ENCODE data around the gene NTMT1. TPM values are rescaled to one million over a fixed set of nuclear protein-coding genes. Genes with fewer than 3 reads are reported as not detected.

NTMT1 gene
- polyA plus RNA-seq, 3 donors = 16.0 to 43.9 (median 28.2) TPM

DNA sequence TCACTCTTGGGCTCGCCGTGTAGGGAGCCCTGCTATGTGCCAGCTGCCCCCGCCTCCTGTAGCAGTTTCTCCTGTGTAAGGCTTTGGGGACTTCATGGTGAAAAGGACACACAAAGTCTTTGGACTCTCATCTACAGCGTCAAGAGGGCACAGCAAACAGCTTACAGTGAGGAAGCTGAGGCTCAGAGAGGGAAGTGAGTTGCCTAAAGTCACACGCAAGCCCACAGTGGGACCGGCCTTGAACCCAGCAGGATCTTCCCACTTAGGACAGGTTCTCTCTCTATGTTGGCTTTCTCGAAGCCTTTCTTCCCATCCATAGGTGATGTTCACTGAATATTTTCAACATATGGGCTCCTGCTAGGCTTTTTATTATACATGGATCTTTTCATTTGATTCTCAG is 29.7 kb downstream of the NTMT1 start:
- Histone ChIP-seq H4K20me1 (ENCODE audit: insufficient read depth, low read length) (no peaks in the 10 kb centered on the region), H2AFZ (ENCODE audit: insufficient read depth, low read depth, low read length, poor library complexity, severe bottlenecking) (no peak overlapping the region), H3K36me3 (replicated peaks in 1 of 2; ENCODE audit: control insufficient read depth in 1 of 2, insufficient read depth in 2 of 2, low read length in 2 of 2) (no peaks in the 10 kb centered on the region), H3K27ac (ENCODE audit: low read depth in 1 of 2, low read length in 2 of 2) (no peak overlapping the region), H3K27me3 (ENCODE audit: control insufficient read depth in 2 of 2, insufficient read depth in 2 of 2, low read length in 2 of 2) (peaks cover 0 to 4% of the 10 kb centered on the region in 2 donors), H3K79me2 (ENCODE audit: insufficient read depth, low read length) (no peaks in the 10 kb centered on the region), H3K9ac (ENCODE audit: insufficient read depth, low read length, poor library complexity, severe bottlenecking) (no peak overlapping the region), H3K4me1 (ENCODE audit: control insufficient read depth in 1 of 2, insufficient read depth in 2 of 2, low read length in 2 of 2) (no peaks in the 10 kb centered on the region), H3K9me3 (replicated peaks in 1 of 2; ENCODE audit: control insufficient read depth in 1 of 2, insufficient read depth in 1 of 2, low read length in 2 of 2) (no peaks in the 10 kb centered on the region), H3K4me3 (replicated peaks in 1 of 3; ENCODE audit: low read depth in 2 of 3, low read length in 3 of 3) (no peak overlapping the region), H3K4me2 (replicated peaks; ENCODE audit: extremely low read depth, low read length, poor library complexity, severe bottlenecking) (no peak overlapping the region)
- Mint-ChIP-seq H3K27ac (no peak overlapping the region), H3K4me3 (no peak overlapping the region), H3K27me3 (ENCODE audit: low read depth in 3 of 3) (peaks cover 14 to 33% (median 23%) of the 10 kb centered on the region in 3 donors), H3K36me3 (no peaks in the 10 kb centered on the region), H3K4me1 (no peaks in the 10 kb centered on the region), H3K9me3 (peaks cover 0 to 2% (median 0%) of the 10 kb centered on the region in 7 donors)
- WGBS (ENCODE audit: insufficient coverage) = 50% methylated on average over 1 of the region's 7 CpGs
- intact Hi-C loops (cut with micrococcal nuclease) = no loop called here
- no peak for DNase-seq
- TF ChIP-seq, protein P1, sequence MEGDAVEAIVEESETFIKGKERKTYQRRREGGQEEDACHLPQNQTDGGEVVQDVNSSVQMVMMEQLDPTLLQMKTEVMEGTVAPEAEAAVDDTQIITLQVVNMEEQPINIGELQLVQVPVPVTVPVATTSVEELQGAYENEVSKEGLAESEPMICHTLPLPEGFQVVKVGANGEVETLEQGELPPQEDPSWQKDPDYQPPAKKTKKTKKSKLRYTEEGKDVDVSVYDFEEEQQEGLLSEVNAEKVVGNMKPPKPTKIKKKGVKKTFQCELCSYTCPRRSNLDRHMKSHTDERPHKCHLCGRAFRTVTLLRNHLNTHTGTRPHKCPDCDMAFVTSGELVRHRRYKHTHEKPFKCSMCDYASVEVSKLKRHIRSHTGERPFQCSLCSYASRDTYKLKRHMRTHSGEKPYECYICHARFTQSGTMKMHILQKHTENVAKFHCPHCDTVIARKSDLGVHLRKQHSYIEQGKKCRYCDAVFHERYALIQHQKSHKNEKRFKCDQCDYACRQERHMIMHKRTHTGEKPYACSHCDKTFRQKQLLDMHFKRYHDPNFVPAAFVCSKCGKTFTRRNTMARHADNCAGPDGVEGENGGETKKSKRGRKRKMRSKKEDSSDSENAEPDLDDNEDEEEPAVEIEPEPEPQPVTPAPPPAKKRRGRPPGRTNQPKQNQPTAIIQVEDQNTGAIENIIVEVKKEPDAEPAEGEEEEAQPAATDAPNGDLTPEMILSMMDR (IDR thresholded peaks at IDR 0.05) = no peak

DNA sequence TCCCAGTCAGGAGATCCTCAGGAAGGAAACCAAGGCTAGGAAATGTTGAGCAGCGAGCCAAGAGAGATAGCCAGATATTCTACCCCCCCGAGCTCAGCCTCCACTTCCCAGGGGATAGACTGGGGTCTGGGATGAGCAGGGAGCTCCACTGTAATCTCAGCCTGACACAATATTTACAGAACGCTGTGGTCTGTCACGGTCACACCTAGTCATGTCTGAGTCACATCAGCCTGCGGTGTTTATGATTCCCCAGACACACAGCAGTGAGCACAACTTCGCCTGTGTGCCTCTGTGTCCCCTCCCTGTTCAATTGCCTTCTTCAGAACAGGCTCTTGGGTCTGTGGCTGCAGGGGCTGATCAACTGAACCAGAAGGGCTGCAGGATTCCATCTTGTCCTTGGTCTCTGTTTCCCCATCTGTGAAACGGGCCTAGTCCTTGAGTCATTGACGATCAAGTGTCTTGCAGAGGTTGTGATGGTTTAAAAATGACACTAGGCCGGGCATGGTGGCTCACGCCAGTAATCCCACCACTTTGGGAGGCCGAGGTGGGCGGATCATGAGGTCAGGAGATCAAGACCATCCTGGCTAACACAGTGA is 30.9 kb downstream of the NTMT1 start:
- H3K4me3 ChIP-seq (replicated peaks in 1 of 3; ENCODE audit: low read depth in 2 of 3, low read length in 3 of 3) = no peak overlapping the region
- Mint-ChIP-seq H3K4me3 (no peak overlapping the region), H3K4me1 (no peaks in the 10 kb centered on the region), H3K9me3 (peaks cover 0 to 2% (median 0%) of the 10 kb centered on the region in 7 donors), H3K27ac (no peak overlapping the region), H3K36me3 (no peaks in the 10 kb centered on the region), H3K27me3 (ENCODE audit: low read depth in 3 of 3) (peaks cover 16 to 42% (median 30%) of the 10 kb centered on the region in 3 donors)
- no peak overlapping the region for H3K4me2 ChIP-seq (replicated peaks; ENCODE audit: extremely low read depth, low read length, poor library complexity, severe bottlenecking)
- H3K4me1 ChIP-seq (ENCODE audit: control insufficient read depth in 1 of 2, insufficient read depth in 2 of 2, low read length in 2 of 2) = no peaks in the 10 kb centered on the region
- intact Hi-C loops (cut with micrococcal nuclease) = no loop called here
- H3K79me2 ChIP-seq (ENCODE audit: insufficient read depth, low read length) = no peaks in the 10 kb centered on the region
- no peak overlapping the region for H3K27ac ChIP-seq (ENCODE audit: low read depth in 1 of 2, low read length in 2 of 2)
- peaks cover 0 to 10% of the 10 kb centered on the region in 2 donors for H3K27me3 ChIP-seq (ENCODE audit: control insufficient read depth in 2 of 2, insufficient read depth in 2 of 2, low read length in 2 of 2)
- no peak overlapping the region for H2AFZ ChIP-seq (ENCODE audit: insufficient read depth, low read depth, low read length, poor library complexity, severe bottlenecking)
- 92% methylated on average over 8 of the region's 12 CpGs for WGBS (ENCODE audit: insufficient coverage)
- TF ChIP-seq, protein P1 (IDR thresholded peaks at IDR 0.05) = no peak
- no peaks in the 10 kb centered on the region for H3K9me3 ChIP-seq (replicated peaks in 1 of 2; ENCODE audit: control insufficient read depth in 1 of 2, insufficient read depth in 1 of 2, low read length in 2 of 2)
- no peaks in the 10 kb centered on the region for H4K20me1 ChIP-seq (ENCODE audit: insufficient read depth, low read length)
- H3K9ac ChIP-seq (ENCODE audit: insufficient read depth, low read length, poor library complexity, severe bottlenecking) = no peak overlapping the region
- H3K36me3 ChIP-seq (replicated peaks in 1 of 2; ENCODE audit: control insufficient read depth in 1 of 2, insufficient read depth in 2 of 2, low read length in 2 of 2) = no peaks in the 10 kb centered on the region
- DNase-seq = no peak
